Measurements from ENCODE around the gene SRP54. TPM values are rescaled to one million over a fixed set of nuclear protein-coding genes. Genes with fewer than 3 reads are reported as not detected.

Gene SRP54
- total and polyA plus RNA-seq, 2 of the 8 experiments (the other 6 are each of a cell fraction or from before 2014, with no cell fraction given) = 19.7 to 60.0 TPM

- WGBS, 2 experiments (ENCODE audit: extremely low coverage in 1 of 2, insufficient coverage in 1 of 2, insufficient read length in 1 of 2, insufficient replicate concordance in 2 of 2, low coverage in 1 of 2, low lambda C conversion rate in 2 of 2, missing lambda C conversion rate in 1 of 2) = 98% methylated on average over 5 of the region's 5 CpGs; no CpG with 5 or more reads in 1 of the 2 experiments
- DNase-seq (ENCODE audit: low read depth in 1 of 2, low spot score in 2 of 2) (no peak), FAIRE-seq (no peak)
- Histone ChIP-seq H4K20me1 (replicated peaks in 1 of 2; ENCODE audit: control insufficient read depth in 1 of 2, insufficient read depth in 2 of 2, low read length in 2 of 2) (no peaks in the 10 kb centered on the region), H3K79me2 (ENCODE audit: control insufficient read depth in 1 of 2, insufficient read depth in 2 of 2, low read length in 2 of 2) (peaks cover 0 to 50% of the 10 kb centered on the region in 2 experiments; a peak in 2 of 4 replicates), H2AK5ac (ENCODE audit: low read depth, low read length) (no peak overlapping the region; the same call in 1 of the 2 replicates), H3K4me3 (ENCODE audit: extremely low read depth in 1 of 4, insufficient read depth in 2 of 4, low read depth in 3 of 4, low read length in 4 of 4) (no peak overlapping the region), H2BK15ac (ENCODE audit: low read length) (no peak overlapping the region), H4K8ac (ENCODE audit: extremely low read depth, insufficient read depth, low read length) (no peak overlapping the region), H2BK20ac (ENCODE audit: low read length) (no peak overlapping the region), H3K4me2 (ENCODE audit: insufficient read depth in 1 of 2, low read depth in 2 of 2, low read length in 2 of 2) (no peak overlapping the region), H3K9me3 (ENCODE audit: insufficient read depth in 2 of 2, low read depth in 1 of 2, low read length in 1 of 2) (no peaks in the 10 kb centered on the region), H3K36me3 (ENCODE audit: control insufficient read depth in 2 of 4, insufficient read depth in 4 of 4, low read length in 3 of 4) (no peaks in the 10 kb centered on the region), H2BK120ac (replicated peaks; ENCODE audit: low read depth, low read length) (no peak overlapping the region), H3K79me1 (ENCODE audit: low read depth, low read length) (peaks cover 3% of the 10 kb centered on the region; the same call in 1 of the 2 replicates), H3K14ac (ENCODE audit: insufficient read length) (no peak overlapping the region), H3K27ac (ENCODE audit: low read depth, low read length) (no peak overlapping the region), H3K4ac (replicated peaks; ENCODE audit: insufficient read length, low read depth, low read length) (no peak overlapping the region), H2AFZ (ENCODE audit: low read length) (no peak overlapping the region), H4K5ac (ENCODE audit: insufficient read length, low read depth, low read length) (no peak overlapping the region), H3K23ac (ENCODE audit: insufficient read length) (no peak overlapping the region), H3K18ac (ENCODE audit: extremely low read depth, low read length) (no peak overlapping the region), H2BK5ac (ENCODE audit: low read depth, low read length) (no peak overlapping the region), H3K4me1 (replicated peaks in 1 of 4; ENCODE audit: control insufficient read depth in 3 of 4, insufficient read depth in 4 of 4, low read length in 3 of 4) (peaks cover 0 to 3% (median 0%) of the 10 kb centered on the region in 4 experiments; a peak in 3 of 7 replicates), H2BK12ac (ENCODE audit: low read depth, low read length) (no peak overlapping the region), H4K91ac (replicated peaks; ENCODE audit: insufficient read length, low read length) (no peak overlapping the region), H3K9ac (replicated peaks in 1 of 4; ENCODE audit: extremely low read depth in 1 of 4, low read depth in 3 of 4, low read length in 3 of 4) (no peak overlapping the region), H3K23me2 (ENCODE audit: low read depth, low read length) (peaks cover 10% of the 10 kb centered on the region), H3K56ac (replicated peaks; ENCODE audit: insufficient read length, low read depth, low read length) (no peak overlapping the region), H3K27me3 (replicated peaks in 1 of 4; ENCODE audit: control insufficient read depth in 3 of 4, extremely low read depth in 1 of 4, insufficient read depth in 3 of 4, low read length in 3 of 4) (no peaks in the 10 kb centered on the region)
- CTCF ChIA-PET (ENCODE audit: partially characterized antibody) = interaction anchor here (0.7 kb wide), 1 partner anchor 324 kb away, joined by 3 read pairs; no protein-coding TSS in a partner anchor
- POLR2A ChIA-PET (ENCODE audit: partially characterized antibody) = no interaction called here
- TF ChIP-seq JUN (IDR thresholded peaks at IDR 0.05; ENCODE audit: low read depth, low read length) (no peak), CEBPB (IDR thresholded peaks at IDR 0.05; ENCODE audit: low read depth, low read length) (no peak), POLR2AphosphoS5 (IDR thresholded peaks at IDR 0.05; ENCODE audit: low read depth, low read length) (no peak)
Measured at GRCh38 chr14:34978444-34978843, 4.3 kb upstream of the SRP54 start.

All from H1 (cell line).